ENCODE data around the gene ORC3.

DNA sequence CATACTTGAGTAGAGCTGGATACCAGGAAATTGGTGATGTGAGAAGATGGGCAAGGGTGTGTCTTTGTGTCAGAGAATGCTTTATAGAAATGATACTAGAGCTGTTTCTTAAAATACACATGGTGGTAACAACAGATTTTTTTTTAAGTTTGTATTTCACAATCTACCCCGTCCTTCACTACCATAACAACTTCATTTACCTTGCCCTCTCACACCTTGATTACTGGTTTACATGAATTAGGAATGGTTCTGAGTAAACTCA is 45.5 kb upstream of the ORC3 start:
- TF ChIP-seq MAX (IDR thresholded peaks at IDR 0.05) (no peak), FOXM1 (IDR thresholded peaks at IDR 0.05; ENCODE audit: borderline replicate concordance, low read depth) (no peak), EGR1 (IDR thresholded peaks at IDR 0.05) (no peak), TCF12 (IDR thresholded peaks at IDR 0.05; ENCODE audit: low read depth) (no peak)
